Activated T-cell treated with anti-CD3 and anti-CD28 coated beads for 48 hours (primary cell): ENCODE data around the gene DYRK1A.
"Not testable (repeated sequence)": the region's sequence is repeated elsewhere in the genome, so short reads cannot be mapped to it uniquely, and the experiment has no call there.

Source experiments
- DNase-seq: peaks from one replicate; pipeline ENCODE4 v3.0.0-alpha.2; 2020; ENCODE audit warnings: low read depth

DYRK1A gene

DNA sequence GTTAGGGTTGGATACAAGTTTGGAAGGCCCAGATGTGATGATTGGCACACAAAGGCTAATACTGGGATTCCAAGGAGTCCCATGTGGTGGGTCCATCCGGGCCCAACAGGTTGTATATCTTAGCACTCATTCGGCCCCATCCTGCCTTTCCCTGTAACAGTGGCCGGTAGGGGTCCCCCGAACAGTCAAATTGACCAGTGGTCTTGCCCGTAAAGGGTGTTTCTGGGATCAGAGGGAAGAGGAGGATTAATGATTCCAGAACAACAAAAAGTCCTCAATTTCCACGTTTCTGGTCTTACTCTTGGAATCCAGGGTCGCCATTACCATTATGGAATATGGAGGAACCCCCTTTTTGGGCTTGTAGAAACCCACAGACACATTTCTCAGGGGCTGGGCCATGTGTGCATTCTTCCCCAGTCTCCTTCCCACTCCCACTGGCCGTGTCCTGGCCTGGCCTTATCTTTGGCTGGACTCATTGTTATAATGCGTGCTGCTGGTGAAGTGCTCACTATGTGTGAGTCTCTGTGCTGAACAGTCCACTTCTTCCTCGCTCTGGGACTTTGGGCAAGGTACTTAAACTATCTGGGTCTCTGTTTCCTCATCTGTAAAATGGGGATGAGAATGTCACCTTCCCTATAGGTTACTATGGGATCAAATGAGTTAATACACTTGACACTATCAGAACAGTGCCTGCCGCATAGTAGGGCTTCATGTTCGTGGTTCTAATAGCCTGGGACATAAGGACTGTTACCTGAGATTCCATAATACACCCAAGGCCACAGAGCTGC lies 161.8 kb downstream of the DYRK1A start:
- DNase-seq = no peak

GRCh38 chr21:37529649-37530048 lies 163.1 kb downstream of the DYRK1A start:
- DNase-seq = no peak

DNA sequence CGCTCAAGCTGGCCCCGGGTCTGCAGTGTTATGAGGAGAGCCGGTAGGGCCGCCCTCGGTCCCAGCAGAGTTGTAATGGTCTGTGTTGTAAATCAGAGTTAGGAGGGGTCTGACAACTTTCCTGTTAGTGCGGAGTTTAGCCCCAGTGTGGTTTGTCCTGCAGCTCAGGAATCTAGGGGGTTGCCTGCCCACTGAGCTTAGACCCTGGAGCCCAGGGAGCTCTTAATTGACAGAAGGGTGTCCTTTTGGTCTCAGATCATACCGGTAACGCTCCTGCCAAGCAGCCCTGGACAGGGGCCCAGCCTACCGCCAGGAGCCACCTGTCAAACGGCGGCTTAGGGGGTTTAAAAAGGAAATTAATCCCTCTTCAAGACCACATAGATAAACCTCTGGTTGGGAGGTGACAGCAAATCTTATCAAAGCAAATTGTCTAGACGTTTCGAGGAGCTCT lies 164.4 kb downstream of the DYRK1A start:
- DNase-seq = no peak

- DNase-seq = no peak
These were observed 164.9 kb downstream of the DYRK1A start for GRCh38 chr21:37531431-37531932.

GRCh38 chr21:37532868-37533780 lies 166.6 kb downstream of the DYRK1A start:
- DNase-seq = peak; percentile 18

GRCh38 chr21:37534431-37534830 lies 167.9 kb downstream of the DYRK1A start:
- DNase-seq = no peak

- no peak for DNase-seq
These were observed 168.6 kb downstream of the DYRK1A start for GRCh38 chr21:37535130-37535529.

- DNase-seq = no peak
These were observed 169.1 kb downstream of the DYRK1A start for GRCh38 chr21:37535672-37536071.

DNA sequence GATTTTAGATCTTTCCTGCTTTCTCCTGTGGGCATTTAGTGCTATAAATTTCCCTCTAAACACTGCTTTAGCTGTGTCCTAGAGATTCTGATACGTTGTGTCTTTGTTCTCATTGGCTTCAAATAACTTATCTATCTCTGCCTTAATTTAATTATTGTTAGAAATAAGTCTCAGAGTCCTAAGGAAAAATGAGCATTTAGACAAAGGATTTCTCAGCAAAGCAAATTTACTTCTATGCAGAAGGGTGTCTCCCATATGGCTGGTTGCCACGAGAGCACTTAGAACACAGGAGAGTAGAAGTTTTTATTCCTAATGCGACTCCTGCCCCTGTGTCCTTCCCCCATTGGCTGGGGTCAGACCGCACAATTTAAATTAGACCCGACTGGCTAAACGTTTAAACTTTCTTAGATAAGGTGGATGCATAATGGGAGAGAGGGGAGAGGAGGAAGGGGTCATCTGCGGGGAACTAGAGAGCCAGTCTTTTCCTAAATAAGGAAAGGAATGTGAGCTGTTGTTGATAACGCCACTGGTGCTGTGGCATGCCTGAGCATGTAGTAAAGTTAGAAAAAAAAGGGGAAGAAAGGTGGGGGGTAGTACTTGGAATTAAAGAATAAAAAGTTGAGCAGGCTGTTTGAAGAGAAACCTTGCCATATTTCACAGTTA lies 170.2 kb downstream of the DYRK1A start:
- no peak for DNase-seq

- no peak for DNase-seq
These were observed 170.9 kb downstream of the DYRK1A start for GRCh38 chr21:37537391-37537996.

DNA sequence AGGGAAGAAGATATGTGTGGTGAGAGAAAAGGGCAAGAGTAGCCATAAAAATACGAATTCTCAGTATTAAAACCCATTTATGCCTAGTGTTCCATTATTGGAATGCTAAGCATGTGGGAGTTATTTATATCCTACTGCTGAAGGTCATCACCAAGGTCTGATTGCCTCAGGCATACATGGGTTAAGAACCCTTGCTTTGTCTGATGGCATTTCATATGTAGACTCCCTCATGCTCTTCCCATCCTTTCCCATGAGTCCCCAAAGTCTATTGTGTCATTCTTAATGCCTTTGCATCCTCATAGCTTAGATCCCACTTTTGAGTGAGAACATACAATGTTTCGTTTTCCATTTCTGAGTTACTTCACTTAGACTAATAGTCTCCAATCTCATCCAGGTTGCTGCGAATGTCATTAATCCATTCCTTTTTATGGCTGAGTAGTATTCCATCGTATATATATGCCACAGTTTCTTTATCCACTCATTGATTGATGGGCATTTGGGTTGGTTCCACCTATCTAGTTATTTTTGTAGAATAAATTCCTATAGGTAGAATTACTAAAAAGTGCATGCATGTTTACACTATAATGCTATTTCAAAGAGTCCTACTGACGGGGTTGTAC lies 172.5 kb downstream of the DYRK1A start:
- no peak for DNase-seq

GRCh38 chr21:37541128-37541527 lies 174.6 kb downstream of the DYRK1A start:
- not testable (repeated sequence) for DNase-seq

GRCh38 chr21:37542512-37542911 lies 175.9 kb downstream of the DYRK1A start:
- no peak for DNase-seq

DNA sequence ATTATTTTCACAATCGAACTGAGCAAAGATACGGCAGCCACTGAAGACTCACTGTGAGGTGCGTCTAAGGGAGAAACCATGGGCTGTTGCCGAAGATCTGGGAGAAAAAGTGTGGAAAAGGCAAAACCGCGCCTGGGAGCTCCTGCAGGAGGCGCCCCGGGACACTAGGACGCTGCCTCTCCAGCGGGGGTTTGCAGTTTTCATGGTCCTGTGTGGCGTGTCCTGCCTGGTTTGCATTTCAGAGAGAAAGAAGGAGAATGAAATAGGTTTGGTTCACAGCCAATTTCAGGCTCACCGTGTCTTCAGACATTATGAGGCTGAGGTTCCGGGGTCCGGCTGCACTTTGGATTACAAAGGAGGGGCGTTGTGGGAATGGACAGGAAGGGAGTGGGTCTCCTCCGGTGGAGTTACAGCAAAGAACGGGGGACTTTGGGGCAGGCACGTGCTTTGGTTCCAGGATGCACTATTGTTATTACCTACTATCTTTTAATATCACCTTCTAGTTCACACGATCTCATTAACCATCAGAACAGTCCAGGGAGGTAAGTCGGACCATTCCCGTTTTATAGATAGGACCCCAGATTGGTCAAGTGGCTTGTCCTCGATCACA lies 179.8 kb downstream of the DYRK1A start:
- DNase-seq = no peak

DNA sequence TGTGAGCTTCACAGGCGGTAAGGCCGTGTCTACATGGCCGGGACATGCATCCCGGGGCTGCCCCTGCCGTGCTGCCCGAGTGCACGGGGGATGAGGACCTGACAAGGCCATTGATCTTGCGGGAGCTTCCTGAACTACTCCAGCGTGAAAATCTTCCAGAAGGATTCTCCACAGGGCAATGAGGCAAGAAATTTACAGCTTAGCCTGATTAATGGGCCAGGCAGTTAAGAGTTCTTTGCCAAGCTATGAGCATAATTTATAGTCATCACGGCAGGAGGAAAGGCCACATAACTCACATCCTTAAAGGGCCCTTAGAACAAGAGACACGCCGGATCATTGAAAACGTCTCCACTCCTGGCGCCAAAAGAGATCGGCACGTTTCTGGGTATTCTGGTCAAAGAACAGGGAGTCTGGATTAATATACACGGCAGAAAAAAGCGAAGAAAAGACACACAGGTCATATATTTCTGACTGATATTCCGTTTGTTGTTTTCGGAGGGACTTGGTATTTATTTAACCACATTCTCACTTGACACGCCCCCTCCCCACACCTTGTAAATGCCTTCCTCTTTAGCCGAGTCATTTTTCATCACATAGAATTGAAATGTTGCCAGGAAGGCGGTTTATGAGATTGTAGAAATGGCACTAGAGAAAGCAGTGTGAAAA lies 180.5 kb downstream of the DYRK1A start:
- no peak for DNase-seq

DNA sequence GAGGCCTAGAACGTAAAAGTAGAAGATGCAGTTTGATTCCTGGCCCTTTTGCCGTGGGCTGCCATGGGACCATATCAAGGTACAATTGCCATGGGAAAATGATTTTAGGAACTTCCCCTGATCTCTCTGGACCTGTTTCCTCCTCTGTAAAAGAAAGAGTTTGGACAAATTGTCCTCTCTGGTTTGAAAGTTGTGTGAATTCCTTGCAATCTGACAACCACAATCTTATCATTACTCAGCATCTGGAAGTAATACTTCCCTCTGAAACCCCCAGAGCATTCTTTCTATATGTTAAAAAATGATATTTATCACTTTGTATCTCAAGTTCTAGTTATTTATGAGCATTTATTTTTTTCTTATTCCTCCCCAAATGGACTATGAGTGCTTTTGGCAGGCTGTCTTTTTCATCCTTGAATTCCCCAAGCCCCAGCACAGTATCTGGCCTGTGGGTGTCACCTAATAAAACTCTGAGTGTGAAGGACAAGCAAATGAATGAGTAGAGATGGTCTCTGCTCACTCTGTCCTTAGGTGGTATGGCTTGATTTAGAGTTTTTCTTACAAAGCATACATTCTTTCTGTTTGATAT lies 181.1 kb downstream of the DYRK1A start:
- DNase-seq = no peak

DNA sequence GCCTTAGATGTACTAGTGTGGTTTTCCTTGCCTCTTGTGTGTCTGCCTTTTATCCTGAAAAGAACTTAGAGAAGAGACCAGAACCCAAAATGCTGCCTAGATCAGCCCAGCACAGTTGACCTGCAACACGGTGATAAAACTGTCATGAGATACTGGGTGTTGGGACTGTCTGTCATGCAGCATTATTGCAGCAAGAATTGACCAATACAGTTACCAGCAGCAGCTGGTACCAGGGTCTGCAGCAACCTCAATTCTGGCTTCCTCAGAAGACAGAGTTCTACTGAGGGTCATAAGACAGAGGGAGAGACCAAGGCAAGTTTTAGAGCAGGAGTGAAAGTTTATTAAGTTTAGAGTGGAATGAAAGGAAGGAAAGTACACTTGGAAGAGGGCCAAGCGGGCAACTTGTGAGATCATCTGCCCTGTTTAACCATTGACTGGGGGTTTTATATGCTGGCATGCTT lies 182.0 kb downstream of the DYRK1A start:
- no peak for DNase-seq

- DNase-seq = not testable (repeated sequence)
These were observed 183.2 kb downstream of the DYRK1A start for GRCh38 chr21:37549730-37550129.

GRCh38 chr21:37550157-37550556 lies 183.6 kb downstream of the DYRK1A start:
- DNase-seq = no peak
